HG03457 (cell line): ENCODE measurements around the gene GALNT18.

Experiments
- ATAC-seq: cut with Tn5 transposase; IDR thresholded peaks from one replicate; pipeline ENCODE4 v1.9.1; 2021; ENCODE audit warnings: moderate number of reproducible peaks; ENCODE audit not compliant: unreplicated experiment

GALNT18 gene

DNA sequence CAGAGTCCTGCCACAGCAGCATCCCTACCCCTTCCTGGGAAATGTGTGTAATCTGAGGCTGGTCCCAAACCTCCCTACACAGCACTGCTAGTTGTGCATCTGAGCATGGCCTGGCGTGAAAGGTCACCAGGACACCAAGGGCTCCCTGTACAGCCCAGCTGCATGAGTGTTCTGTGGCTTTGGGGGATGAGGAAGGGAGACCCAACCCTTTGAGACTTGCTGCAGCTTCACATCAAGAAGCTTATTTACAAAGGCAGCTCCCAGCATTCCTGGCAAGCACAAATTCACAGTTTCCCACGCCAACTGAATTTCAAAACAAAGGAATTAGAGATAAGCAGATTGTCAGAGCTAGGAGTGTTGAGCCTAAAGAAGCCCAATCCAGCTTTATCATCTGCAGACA lies 301.0 kb downstream of the GALNT18 start:
- ATAC-seq: no peak

DNA sequence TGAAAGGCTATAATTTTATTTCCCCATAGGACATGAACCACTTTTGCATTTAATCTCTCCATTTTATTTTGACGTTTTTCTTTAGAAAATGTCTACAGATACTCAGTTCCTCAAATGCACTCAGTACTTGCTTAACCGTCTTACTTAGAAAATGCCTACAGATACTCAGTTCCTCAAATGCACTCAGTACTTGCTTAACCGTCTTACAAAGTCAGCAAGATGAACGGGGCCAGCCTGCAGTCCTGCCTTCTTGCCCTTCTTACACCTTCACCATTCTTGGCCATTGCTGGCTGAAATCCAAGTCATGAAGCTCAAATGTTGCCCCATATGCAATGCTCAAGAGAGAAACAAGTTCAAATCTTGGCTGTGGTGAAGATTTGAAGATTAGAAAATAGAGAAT lies 302.8 kb downstream of the GALNT18 start:
- no peak for ATAC-seq

DNA sequence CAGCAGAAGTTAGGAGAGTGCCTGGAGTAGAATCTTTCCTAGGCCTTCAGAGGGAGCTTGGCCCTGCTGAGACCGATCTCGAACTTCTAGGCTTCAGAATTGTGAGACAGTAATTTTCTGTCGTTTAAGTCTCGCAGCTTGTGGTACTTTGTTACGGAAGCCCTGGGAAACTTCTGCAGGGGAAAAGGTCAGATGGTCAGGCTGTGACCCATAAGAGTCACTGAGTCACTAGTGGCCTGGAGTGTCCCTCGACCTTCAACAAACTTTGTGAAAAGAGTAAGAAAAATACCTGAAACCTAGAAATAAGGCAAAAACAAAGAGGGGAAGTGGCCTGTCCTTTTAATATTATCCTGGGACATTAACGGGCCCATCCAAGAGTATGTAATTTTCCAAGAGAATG lies 303.3 kb downstream of the GALNT18 start:
- no peak for ATAC-seq

DNA sequence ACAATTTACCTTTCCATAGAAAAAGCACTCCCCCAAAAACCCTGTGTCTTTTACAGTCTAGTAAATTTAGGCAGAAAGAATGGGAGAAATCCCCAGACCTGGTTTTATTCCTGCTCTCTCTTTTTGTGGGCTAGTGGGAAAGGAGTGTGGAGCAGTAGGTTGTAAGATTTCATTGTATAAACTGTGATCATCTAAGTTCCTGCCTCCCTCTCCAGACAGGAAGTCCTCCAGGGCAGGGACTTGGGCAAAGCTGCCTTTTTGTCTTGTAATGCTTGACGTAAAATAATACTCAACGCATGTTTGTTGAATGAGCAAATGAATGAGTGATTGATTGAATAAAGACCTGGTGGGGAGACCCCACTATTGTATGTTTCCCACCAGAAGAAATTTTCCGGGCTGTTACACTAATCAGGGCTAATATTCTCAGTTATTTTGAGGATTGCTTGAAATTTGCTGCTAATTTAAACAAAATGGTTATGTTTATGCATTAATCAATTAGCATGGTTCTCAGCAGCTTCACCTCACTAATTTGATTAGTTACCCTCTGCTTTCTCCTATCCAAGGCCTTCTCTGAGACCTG lies 305.1 kb downstream of the GALNT18 start:
- no peak for ATAC-seq

DNA sequence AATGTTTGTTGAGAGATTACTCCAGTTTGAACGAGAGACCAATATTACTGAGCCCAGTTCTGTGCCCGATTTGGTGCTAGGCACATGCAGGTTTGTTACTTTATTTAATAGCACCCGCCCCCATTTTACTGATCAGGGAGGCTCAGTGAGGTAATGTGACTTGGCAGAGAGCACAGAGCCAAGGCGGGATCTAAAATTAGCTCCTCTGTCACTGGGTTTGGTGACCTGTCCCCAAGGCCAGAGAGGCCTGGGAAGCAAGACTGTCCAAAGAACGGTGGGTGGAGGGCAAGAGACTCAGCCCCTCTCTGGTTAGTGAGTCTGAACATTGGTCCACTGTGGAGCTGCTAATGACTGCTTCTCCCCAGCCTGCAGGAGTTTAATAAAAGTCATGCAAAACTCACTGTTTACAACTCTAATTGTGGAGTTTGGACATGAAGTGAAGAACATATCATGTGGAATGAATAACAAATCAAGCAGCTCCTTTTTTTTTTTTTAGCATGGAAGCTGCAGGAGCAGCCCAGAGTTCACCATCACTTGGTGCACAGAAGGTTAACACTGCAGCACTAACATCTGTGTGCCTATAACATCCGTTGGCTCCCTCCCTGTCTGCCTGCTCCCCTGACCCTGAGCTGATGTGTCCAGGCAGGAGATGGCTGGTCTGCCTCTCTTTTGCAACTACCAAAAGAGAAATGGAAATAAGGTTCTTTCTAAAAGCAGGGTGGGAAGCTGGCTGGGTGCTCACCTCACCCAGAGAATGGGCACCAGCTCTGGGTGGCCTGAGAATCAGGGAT lies 307.7 kb downstream of the GALNT18 start:
- no peak for ATAC-seq

DNA sequence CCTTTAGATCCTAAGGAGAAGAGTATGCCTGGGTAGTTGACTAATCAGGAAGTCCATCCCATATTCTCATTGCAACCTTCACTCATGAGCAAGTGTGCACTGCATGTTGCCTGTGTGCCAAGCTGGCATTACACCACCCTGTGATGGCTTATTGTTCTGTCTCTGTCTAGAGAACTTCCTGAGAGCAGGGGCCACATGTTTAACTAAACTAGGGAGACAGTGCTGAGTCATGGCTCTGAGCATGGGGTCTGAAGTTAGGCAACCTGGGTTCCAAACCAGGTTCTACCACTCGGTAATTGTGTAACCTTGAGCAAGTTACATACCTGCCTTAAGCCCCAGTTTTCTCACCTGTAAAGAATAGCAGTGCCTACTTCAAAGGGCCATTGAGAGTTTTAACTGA lies 308.4 kb downstream of the GALNT18 start:
- ATAC-seq: no peak

DNA sequence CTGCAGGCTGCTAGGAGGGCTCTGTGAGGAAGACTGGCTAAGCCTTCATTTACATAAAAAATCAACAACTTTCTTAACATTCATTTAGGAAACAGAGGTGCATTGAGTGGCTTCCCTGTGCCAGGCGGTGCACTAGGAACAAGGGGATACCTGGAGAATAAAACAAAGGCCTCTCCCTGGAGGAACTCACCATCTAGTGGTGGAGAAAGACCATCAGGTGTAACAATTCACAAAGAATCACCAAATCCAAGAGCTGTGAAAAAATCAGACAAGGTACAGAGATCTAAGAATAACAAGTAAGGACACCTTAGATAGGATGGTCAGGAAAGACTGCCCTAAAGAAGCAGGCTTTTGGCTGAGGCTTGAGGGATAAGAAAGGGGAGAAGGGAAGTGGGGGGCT lies 309.1 kb downstream of the GALNT18 start:
- no peak for ATAC-seq

DNA sequence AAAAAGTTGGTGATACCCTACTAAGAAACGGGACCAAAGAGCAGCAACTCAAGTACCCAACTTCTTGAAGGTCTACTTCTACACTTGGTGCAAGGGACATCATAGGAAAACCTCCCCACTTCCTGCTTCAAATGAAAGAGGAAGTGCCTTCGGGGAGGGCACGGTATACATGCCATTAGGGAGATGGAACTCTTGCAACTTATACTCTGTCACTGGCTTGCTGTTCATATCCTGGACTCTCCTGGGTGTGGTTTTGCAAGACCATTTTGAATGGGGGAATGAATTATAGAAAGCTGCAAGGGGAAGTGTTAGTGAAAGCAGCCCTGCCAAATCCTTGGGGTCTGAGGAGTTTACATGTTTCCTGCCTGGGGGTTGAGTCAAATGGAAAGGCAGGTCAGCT lies 310.6 kb downstream of the GALNT18 start:
- ATAC-seq: no peak

DNA sequence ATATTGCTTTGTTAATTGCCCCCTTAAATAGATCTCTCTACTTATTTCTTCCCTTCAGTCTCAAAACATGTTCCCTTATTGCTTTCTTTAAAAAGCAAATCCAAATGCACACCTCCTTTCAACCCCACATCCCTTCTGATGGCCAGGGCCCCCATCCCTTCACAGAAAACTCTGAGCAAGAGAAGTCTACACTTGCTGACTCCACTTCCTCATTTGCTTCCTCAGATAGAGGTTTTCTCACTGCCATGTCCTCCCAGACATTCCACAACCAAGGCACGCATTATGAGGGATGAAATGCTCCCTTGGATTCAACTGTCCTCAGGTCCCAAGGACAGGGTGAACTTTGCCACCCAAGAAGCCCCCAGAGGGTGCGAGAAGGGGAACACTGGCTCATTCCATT lies 311.9 kb downstream of the GALNT18 start:
- no peak for ATAC-seq

DNA sequence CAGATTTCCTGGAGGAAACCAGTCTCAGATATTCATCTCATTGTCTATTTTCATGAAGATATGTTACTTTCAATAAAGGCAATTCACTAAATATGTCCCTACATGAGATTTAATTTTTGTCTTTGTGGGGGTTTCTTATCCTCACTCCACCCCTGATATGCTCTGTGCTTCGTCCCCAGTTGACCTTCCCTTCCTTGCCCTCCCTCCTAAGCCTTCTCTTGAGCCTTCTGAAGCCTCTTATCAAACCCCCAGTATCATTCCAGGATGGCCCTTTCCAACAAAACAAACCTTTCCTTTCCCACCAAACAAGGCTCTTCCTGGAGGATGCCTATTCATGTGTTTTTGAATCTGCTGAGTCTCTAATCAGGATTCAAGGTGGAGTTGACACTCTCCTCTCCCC lies 313.6 kb downstream of the GALNT18 start:
- ATAC-seq: no peak

DNA sequence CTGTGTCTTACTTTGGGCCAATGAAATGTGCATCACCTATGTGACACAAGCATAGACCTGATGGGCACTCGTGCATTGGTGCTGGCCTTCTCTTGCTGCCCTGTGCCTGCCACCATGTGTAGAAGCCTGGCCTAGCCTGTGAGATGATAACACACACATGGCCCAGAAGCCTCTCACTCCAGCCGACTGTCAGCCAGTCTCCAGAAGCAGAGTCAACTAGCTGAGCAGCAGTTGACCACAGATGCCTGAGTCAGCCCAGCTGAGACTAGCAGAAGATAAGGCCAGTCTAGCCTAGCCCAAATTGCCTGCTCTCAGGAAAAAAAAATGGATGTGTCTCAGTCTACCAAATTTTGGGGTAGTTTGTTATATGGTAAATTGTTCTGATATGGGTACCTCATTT lies 314.9 kb downstream of the GALNT18 start:
- no peak for ATAC-seq

DNA sequence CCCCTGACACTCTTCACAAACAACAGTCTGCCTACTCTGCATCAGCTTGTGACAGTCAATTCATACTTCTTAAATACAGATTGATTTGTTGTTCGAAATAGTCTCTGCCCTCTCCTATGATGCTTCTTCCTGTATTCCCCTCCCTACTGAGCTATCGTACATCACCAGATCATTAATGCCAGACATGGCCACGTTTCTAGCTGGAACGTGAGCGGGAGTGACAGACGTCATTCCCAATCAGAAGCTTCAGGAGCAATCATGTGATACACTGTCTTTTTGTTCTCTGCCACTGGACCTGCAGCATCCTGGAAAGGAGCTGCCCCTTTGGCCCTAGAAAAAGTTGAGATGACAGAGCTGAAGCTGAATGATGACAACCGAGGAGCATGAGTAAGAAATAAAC lies 317.3 kb downstream of the GALNT18 start:
- ATAC-seq: no peak

DNA sequence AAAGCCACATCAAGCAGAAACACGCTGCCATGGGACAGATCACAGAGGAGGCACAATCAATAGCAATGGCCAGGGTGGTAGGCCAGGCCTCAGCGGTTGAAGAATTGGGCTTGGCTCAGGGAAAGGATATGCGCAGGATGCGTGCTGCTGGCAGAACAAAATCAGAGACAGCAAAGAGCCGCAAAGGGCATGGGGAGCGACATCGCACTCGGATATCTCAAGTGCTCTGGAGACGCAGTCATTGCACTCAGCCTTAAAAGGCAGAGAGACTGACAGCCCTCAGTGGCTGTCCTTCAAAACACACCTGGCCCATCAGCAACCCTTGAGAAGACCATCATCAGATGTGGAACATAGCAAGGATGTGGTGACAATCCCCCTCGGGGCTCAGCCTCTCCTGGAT lies 319.2 kb downstream of the GALNT18 start:
- ATAC-seq: no peak

DNA sequence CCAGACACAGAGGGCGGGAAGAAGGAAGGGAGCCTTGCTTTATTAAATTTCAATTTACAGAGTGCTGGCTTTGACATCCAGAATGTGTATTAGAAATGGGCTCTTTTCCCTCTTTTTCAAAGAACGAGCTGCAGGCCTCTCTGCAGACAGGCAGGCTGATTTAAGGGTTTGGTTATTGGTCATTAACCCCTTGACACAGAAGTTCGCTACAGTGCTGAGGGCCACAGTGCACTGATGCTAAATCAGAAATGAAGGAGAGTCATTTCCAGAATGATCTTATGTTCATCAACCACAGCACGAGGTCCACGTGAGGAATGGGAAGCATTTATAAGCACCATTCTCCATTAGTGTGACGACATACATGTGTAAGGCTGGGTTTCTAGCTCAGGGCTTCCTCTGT lies 320.6 kb downstream of the GALNT18 start:
- ATAC-seq: no peak

DNA sequence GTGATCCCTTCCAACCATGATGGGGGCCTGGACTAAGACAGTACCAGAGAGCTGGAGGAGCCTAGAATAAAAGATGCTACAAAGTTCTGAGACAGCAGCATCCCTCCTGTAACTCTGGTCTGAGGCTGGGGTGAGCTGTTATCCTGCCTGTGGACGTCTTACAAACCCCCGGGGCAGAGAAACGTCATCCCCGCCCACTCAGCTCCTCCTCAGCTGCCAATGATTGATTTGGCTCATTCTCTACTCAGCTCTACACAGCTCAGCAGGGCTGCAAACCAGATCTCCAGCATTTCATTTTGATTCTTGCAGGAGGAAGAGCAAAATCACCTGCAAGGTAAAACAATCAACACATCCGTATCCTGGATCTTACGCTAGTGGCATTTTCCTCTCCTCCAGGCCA lies 324.2 kb downstream of the GALNT18 start:
- ATAC-seq: no peak

DNA sequence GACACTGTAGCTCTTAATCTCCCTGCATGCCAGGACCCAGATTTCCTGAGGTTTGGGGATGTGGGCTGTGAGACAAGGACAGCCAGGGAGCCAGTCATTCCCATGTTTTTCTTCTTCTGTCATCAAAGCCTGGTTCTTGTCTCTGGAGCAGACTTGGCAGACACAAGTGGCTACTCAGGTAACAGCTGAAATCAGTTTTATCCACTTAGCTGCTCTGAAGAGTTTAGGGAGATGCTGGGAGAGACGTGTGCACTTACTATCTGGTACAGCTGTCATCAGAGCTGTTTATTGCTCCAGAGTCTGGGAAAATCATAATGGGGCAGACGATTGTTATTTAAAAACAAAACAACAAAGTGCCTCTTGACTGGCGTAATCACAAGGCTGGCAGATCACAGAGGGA lies 325.4 kb downstream of the GALNT18 start:
- ATAC-seq: no peak

DNA sequence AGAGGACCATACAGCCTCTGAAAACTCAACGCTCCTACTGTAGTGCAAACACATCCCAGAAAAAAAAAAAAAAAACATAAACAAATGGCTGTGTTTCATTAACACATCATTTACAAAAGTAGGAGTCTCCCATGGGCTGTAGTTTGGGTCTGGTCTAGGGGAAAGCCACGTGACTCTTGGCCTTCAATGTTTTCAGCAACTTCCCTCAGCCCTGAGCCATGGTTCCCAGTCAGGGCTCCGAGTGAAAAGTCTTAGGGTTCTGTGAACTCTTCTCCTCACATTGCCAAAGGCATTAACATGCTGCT lies 327.3 kb downstream of the GALNT18 start:
- no peak for ATAC-seq

DNA sequence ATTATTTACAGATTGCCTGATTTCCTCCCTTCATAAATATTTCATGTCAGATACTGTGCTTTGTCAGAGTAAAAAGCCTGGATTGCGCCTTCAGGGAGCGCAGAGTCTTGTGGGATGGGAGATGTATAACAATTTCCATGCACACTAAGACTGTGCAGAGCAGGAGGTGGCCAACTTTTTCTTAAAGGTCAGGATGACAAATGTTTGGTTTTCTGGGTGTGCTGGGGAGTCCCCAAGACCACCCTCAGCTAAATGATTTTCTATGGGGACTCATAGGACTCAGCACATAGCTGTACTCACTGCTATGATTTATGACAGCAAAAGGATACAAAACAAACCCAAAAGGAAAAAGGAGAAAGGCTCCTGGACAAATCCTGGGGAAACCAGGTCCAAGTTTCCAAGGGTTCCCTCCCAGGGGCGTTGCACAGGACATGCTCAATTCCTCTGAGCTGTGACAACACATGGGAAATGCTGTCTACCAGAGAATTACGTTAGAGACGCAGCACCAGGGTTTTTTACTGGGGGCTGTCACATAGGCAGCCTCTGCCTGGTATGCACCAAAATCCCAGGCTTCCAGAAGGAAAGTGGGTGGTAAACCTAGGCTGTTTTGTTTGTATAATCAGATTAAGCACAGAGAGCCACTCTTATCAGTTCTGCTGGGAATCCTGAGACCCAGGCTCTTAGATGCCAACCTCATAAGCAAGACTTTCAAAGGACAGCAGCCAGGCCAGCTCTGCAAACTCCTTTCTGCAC lies 327.8 kb downstream of the GALNT18 start:
- ATAC-seq: no peak

DNA sequence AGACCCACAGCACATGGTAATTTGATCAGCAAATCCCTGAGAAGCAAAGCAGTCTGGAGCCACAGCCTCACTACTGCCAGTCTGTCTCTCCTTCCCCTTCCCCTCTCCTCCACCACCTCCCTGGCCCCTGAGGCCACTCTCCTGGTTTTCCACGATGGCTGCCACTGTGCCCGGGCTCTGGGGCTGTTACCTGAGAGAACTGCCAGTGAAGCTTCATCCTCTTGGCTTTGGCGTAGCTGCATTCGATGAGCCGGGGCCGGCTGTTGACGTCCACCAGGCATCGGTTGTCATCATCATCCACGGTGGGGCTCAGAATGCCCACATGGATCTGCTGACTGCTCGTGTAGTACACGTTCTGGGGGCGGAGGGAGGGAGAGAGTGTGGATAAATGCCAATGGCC lies 329.0 kb downstream of the GALNT18 start:
- no peak for ATAC-seq

DNA sequence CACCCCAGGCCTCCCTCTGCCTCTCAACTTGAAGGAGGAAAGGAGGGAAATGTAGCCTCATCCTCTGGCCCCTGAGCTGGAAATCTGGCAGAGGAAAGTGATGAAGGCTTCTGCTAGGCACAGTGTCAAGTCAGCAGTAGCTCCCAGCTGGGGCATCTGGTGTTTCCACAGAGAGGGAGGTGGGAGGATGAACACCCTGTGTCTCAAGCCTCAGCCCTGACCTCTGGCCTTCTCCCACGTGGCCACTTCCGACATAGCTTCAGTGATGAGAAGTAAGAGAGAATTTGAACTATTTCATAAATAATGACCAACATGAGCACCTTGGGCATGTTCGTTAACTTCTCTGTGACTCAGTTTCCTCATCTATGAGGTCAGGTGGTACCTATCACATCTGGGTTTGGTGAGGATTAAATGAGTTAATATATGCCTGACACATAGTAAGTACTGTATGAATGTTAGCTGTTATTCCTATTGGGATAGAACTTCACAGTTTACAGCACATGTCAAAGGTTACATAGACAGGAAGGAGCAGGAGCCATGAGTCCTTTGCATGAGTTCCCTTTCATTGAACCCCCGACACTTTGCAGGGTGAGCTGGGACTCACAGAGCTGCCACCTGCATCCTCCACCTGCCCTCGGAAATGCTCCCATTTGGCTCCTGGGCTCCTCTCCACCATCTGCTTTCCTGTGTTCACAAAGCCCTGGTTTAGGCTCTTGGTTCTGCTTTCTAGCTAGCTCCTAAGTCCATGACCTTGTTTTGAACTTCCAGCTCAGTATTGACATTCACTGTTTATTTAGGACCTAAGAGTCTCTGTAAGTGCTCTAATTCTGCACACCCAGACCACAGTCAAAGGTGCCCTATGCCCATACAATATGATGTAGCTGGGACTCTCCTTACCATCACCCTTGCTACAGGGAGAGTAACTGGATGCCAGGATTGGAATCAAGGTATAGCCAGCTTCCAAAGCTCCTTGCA lies 330.5 kb downstream of the GALNT18 start:
- ATAC-seq: no peak

DNA sequence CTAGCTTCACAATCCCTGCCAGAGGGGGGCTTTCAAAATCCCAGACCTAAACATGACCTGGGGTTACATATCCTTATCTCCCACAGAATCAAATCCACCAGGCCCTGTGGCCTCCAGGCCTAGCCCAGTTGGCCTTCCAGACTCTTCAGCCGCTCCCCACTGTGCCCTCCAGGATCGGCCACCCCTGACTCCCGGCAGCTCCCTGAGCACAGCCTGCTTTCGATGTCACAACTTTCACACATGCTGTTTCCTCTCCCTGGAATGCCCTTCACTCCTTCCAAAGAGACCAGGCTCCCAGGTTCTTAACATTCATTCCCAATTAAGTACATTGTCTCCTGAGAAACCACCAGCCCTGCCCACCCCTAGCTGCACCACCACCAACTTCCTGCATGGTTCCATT lies 331.5 kb downstream of the GALNT18 start:
- no peak for ATAC-seq
